CD4-positive, CD25-positive, alpha-beta regulatory T cell (primary cell): ENCODE measurements around the gene NOTCH4. TPM values are rescaled to one million over a fixed set of nuclear protein-coding genes. Genes with fewer than 3 reads are reported as not detected.

Experiments
- ATAC-seq, 2 donors: fragments of 150-1000 bp; cut with Tn5 transposase; one replicate each; pipeline ENCODE4 v1.10.0; 2021; ENCODE audit warnings: low read depth in 2 of 2, moderate number of reproducible peaks in 2 of 2, moderate library complexity in 1 of 2
- DNase-seq, 3 donors: peaks; one replicate each; pipeline versions ENCODE4 v3.0.0 to v3.0.0-alpha.2; 2012 to 2022; ENCODE audit warnings: mixed read lengths in 1 of 3
- H3K27ac ChIP-seq: one replicate; pipeline ENCODE4 v1.7.0; 2013; ENCODE audit warnings: mild to moderate bottlenecking, low read length; ENCODE audit not compliant: insufficient read depth, poor library complexity, severe bottlenecking
- H3K27me3 ChIP-seq: one replicate; pipeline ENCODE4 v1.7.0; 2013; ENCODE audit warnings: low read length; ENCODE audit not compliant: control insufficient read depth, insufficient read depth
- H3K36me3 ChIP-seq: one replicate; pipeline ENCODE4 v1.7.0; 2013; ENCODE audit warnings: mild to moderate bottlenecking, low read length, moderate library complexity; ENCODE audit not compliant: control insufficient read depth, insufficient read depth
- H3K4me1 ChIP-seq: 2 replicates; pipeline ENCODE4 v1.7.0; 2013; ENCODE audit warnings: mild to moderate bottlenecking, low read length; ENCODE audit not compliant: insufficient read depth, control insufficient read depth, poor library complexity, severe bottlenecking
- H3K4me3 ChIP-seq: one replicate; pipeline ENCODE4 v1.7.0; 2013; ENCODE audit warnings: low read depth, mild to moderate bottlenecking, low read length, moderate library complexity
- H3K9me3 ChIP-seq, 2 experiments: 1 replicate in 1 of 2; 2 replicates in 1 of 2; pipeline ENCODE4 v1.7.0; 2013; ENCODE audit warnings: low read length in 2 of 2, mild to moderate bottlenecking in 1 of 2, moderate library complexity in 1 of 2; ENCODE audit not compliant: control insufficient read depth in 2 of 2
- H3K27ac Mint-ChIP-seq, 3 donors: one replicate each; pipeline ENCODE4 v1.8.0; 2020 to 2022; ENCODE audit warnings: mild to moderate bottlenecking in 3 of 3, mixed read lengths in 3 of 3, moderate library complexity in 2 of 3
- H3K27me3 Mint-ChIP-seq: one replicate; pipeline ENCODE4 v1.8.0; 2022; ENCODE audit warnings: mild to moderate bottlenecking, mixed read lengths
- H3K36me3 Mint-ChIP-seq: one replicate; pipeline ENCODE4 v1.8.0; 2020; ENCODE audit warnings: mixed read lengths
- H3K4me1 Mint-ChIP-seq, 4 donors: one replicate each; pipeline ENCODE4 v1.8.0; 2020 to 2022; ENCODE audit warnings: mixed read lengths in 4 of 4, mild to moderate bottlenecking in 1 of 4
- H3K4me3 Mint-ChIP-seq, 4 donors: one replicate each; pipeline ENCODE4 v1.8.0; 2020 to 2022; ENCODE audit warnings: mild to moderate bottlenecking in 4 of 4, mixed read lengths in 4 of 4, moderate library complexity in 3 of 4
- H3K9me3 Mint-ChIP-seq, 7 donors: one replicate each; pipeline ENCODE4 v1.8.0; 2020 to 2022; ENCODE audit warnings: mixed read lengths in 7 of 7, mild to moderate bottlenecking in 3 of 7, moderate library complexity in 2 of 7
- polyA plus RNA-seq, 4 donors: library from polyadenylated mRNA; unstranded; fragments of 300-500 nt; fragmentation: Illumina TruSeq; gene quantifications; one replicate each; pipeline ENCODE4 v1.2.3, GENCODE V29; 2021
- total RNA-seq: library from RNA; stranded (reverse); gene quantifications from one replicate; pipeline ENCODE4 v1.2.3, GENCODE V29; 2022

NOTCH4 gene
- total and polyA plus RNA-seq, 5 donors from 2014 or later: 0.36 to 0.86 (median 0.63) TPM; not detected in 1

- Histone ChIP-seq H3K4me3 (no peak overlapping the region), H3K4me1 (no peaks in the 10 kb centered on the region), H3K36me3 (no peaks in the 10 kb centered on the region), H3K27me3 (no peaks in the 10 kb centered on the region), H3K9me3 (no peaks in the 10 kb centered on the region), H3K27ac (no peak overlapping the region)
- Mint-ChIP-seq H3K9me3 (no peaks in the 10 kb centered on the region), H3K36me3 (no peaks in the 10 kb centered on the region), H3K27me3 (peaks cover 26% of the 10 kb centered on the region), H3K4me1 (no peaks in the 10 kb centered on the region), H3K27ac (no peak overlapping the region), H3K4me3 (no peak overlapping the region)
- ATAC-seq: no peak
- no peak for DNase-seq
These were observed 19.6 kb downstream of the NOTCH4 start for GRCh38 chr6:32204268-32204715.

GRCh38 chr6:32203426-32204267, 20.2 kb downstream of the NOTCH4 start:
- Mint-ChIP-seq H3K4me3 (no peak overlapping the region), H3K27ac (no peak overlapping the region), H3K36me3 (no peaks in the 10 kb centered on the region), H3K9me3 (no peaks in the 10 kb centered on the region), H3K4me1 (no peaks in the 10 kb centered on the region), H3K27me3 (peaks cover 26% of the 10 kb centered on the region)
- no peak for DNase-seq
- ATAC-seq: no peak
- Histone ChIP-seq H3K36me3 (no peaks in the 10 kb centered on the region), H3K9me3 (no peaks in the 10 kb centered on the region), H3K4me1 (no peaks in the 10 kb centered on the region), H3K27ac (no peak overlapping the region), H3K27me3 (no peaks in the 10 kb centered on the region), H3K4me3 (no peak overlapping the region)

GRCh38 chr6:32202186-32202585, 21.7 kb downstream of the NOTCH4 start:
- Histone ChIP-seq H3K27ac (no peak overlapping the region), H3K36me3 (no peaks in the 10 kb centered on the region), H3K4me3 (no peak overlapping the region), H3K9me3 (no peaks in the 10 kb centered on the region), H3K27me3 (no peaks in the 10 kb centered on the region), H3K4me1 (peaks cover under 1% of the 10 kb centered on the region)
- Mint-ChIP-seq H3K4me3 (no peak overlapping the region), H3K27ac (no peak overlapping the region), H3K4me1 (no peaks in the 10 kb centered on the region), H3K36me3 (no peaks in the 10 kb centered on the region), H3K27me3 (peaks cover 26% of the 10 kb centered on the region), H3K9me3 (no peaks in the 10 kb centered on the region)
- ATAC-seq: no peak
- DNase-seq: no peak

- ATAC-seq (no peak), DNase-seq (no peak)
- H3K27ac Mint-ChIP-seq: no peak overlapping the region
- Histone ChIP-seq H3K4me1 (peaks cover 11% of the 10 kb centered on the region), H3K27ac (no peak overlapping the region), H3K9me3 (no peaks in the 10 kb centered on the region), H3K27me3 (no peaks in the 10 kb centered on the region), H3K4me3 (no peak overlapping the region), H3K36me3 (no peaks in the 10 kb centered on the region)
- H3K4me3 Mint-ChIP-seq: peak overlapping the region in 2 of 4 donors; percentile 22 to 76
- H3K36me3 Mint-ChIP-seq: no peaks in the 10 kb centered on the region
- no peaks in the 10 kb centered on the region for H3K9me3 Mint-ChIP-seq
- peaks cover 0 to 7% (median 3%) of the 10 kb centered on the region in 4 donors for H3K4me1 Mint-ChIP-seq
- peaks cover 26% of the 10 kb centered on the region for H3K27me3 Mint-ChIP-seq
These were observed 23.0 kb downstream of the NOTCH4 start for GRCh38 chr6:32200711-32201475.

- Histone ChIP-seq H3K4me3 (no peak overlapping the region), H3K4me1 (peaks cover 27% of the 10 kb centered on the region), H3K27me3 (no peaks in the 10 kb centered on the region), H3K27ac (no peak overlapping the region), H3K36me3 (no peaks in the 10 kb centered on the region), H3K9me3 (no peaks in the 10 kb centered on the region)
- Mint-ChIP-seq H3K27me3 (peaks cover 22% of the 10 kb centered on the region), H3K4me1 (peaks cover 13 to 25% (median 17%) of the 10 kb centered on the region in 4 donors), H3K9me3 (no peaks in the 10 kb centered on the region), H3K4me3 (peak overlapping the region in 2 of 4 donors; percentile 61 to 64), H3K27ac (peak overlapping the region in 1 of 3 donors; percentile 20), H3K36me3 (no peaks in the 10 kb centered on the region)
- no peak for DNase-seq
- ATAC-seq: no peak
These were observed 25.0 kb downstream of the NOTCH4 start for GRCh38 chr6:32198866-32199265.

- Mint-ChIP-seq H3K9me3 (no peaks in the 10 kb centered on the region), H3K27ac (peak overlapping the region in 1 of 3 donors; percentile 31), H3K27me3 (peaks cover 20% of the 10 kb centered on the region), H3K4me3 (peak overlapping the region in 3 of 4 donors; percentile 35 to 64 (median 61)), H3K36me3 (no peaks in the 10 kb centered on the region), H3K4me1 (peaks cover 18 to 31% (median 22%) of the 10 kb centered on the region in 4 donors)
- DNase-seq: no peak
- H3K27me3 ChIP-seq: no peaks in the 10 kb centered on the region
- H3K36me3 ChIP-seq: no peaks in the 10 kb centered on the region
- H3K27ac ChIP-seq: no peak overlapping the region
- peaks cover 32% of the 10 kb centered on the region for H3K4me1 ChIP-seq
- ATAC-seq: no peak
- no peak overlapping the region for H3K4me3 ChIP-seq
- no peaks in the 10 kb centered on the region for H3K9me3 ChIP-seq
These were observed 25.5 kb downstream of the NOTCH4 start for GRCh38 chr6:32198345-32198696.

- Mint-ChIP-seq H3K9me3 (no peaks in the 10 kb centered on the region), H3K27ac (peak overlapping the region; percentile 98 to 99 (median 98)), H3K36me3 (no peaks in the 10 kb centered on the region), H3K27me3 (peaks cover 19% of the 10 kb centered on the region), H3K4me3 (peak overlapping the region; percentile 97 to 99 (median 99)), H3K4me1 (peaks cover 22 to 37% (median 26%) of the 10 kb centered on the region in 4 donors)
- Histone ChIP-seq H3K36me3 (no peaks in the 10 kb centered on the region), H3K4me3 (peak overlapping the region; percentile 82), H3K27me3 (no peaks in the 10 kb centered on the region), H3K4me1 (peaks cover 41% of the 10 kb centered on the region), H3K27ac (peak overlapping the region; percentile 97), H3K9me3 (no peaks in the 10 kb centered on the region)
- ATAC-seq (no peak), DNase-seq (no peak)
These were observed 26.9 kb downstream of the NOTCH4 start for GRCh38 chr6:32196682-32197616.
